Lower lobe of right lung (tissue), 2 donors: ENCODE measurements around the gene SERF1B. TPM values are rescaled to one million over a fixed set of nuclear protein-coding genes. Genes with fewer than 3 reads are reported as not detected.
"Not testable (repeated sequence)": the region's sequence is repeated elsewhere in the genome, so short reads cannot be mapped to it uniquely, and the experiment has no call there.

Experiments used
- ATAC-seq, 2 donors: fragments of 200-7000 bp; cut with Tn5 transposase; one replicate each; pipeline ENCODE4 v1.9.1; 2020 to 2022; ENCODE audit warnings: mild to moderate bottlenecking in 2 of 2, moderate library complexity in 2 of 2
- DNase-seq: peaks from one replicate; pipeline ENCODE4 v3.0.0-alpha.2; 2020
- H3K27ac ChIP-seq: fragments of 200-600 bp; one replicate; pipeline ENCODE4 v1.8.0; 2022
- H3K27me3 ChIP-seq: fragments of 200-600 bp; one replicate; pipeline ENCODE4 v1.8.0; 2022; ENCODE audit warnings: low read depth
- H3K36me3 ChIP-seq: fragments of 200-600 bp; one replicate; pipeline ENCODE4 v1.8.0; 2022; ENCODE audit warnings: mild to moderate bottlenecking
- H3K4me1 ChIP-seq: fragments of 200-600 bp; one replicate; pipeline ENCODE4 v1.8.0; 2022
- H3K4me3 ChIP-seq: fragments of 200-600 bp; one replicate; pipeline ENCODE4 v1.8.0; 2022; ENCODE audit warnings: mild to moderate bottlenecking
- H3K9me3 ChIP-seq: fragments of 200-600 bp; one replicate; pipeline ENCODE4 v1.8.0; 2022
- intact Hi-C: fragments of 100-400 bp; cut with DNase I; formaldehyde crosslinking; loops from one replicate; pipeline ENCODE4 v1.11.0; 2022
- long read RNA-seq: library from polyadenylated mRNA; unstranded; transcript quantifications from one replicate; pipeline ENCODE4 v2.0.0, GENCODE V29; 2021
- total RNA-seq: library from RNA; stranded (reverse); fragmentation: NEBNext Ultra II Directional; extraction: Animal tissue kit (Norgen Biotek cat#: 25700); gene quantifications from one replicate; pipeline ENCODE4 v1.2.1, GENCODE V29; 2021
- donor health status: DM: no; HTN: yes; CAD: no; lungs with severe emphysema.

The SERF1B gene
- total RNA-seq = 28.7 TPM
- long read RNA-seq, transcript SERF1B-202 (3 exons, 703 nt) = major isoform, 9 of 16 reads
- long read RNA-seq, partial matches to known transcripts = 0 of 16 reads
- long read RNA-seq, other reads (novel, unspliced or antisense) = 2 of 16 reads

DNA sequence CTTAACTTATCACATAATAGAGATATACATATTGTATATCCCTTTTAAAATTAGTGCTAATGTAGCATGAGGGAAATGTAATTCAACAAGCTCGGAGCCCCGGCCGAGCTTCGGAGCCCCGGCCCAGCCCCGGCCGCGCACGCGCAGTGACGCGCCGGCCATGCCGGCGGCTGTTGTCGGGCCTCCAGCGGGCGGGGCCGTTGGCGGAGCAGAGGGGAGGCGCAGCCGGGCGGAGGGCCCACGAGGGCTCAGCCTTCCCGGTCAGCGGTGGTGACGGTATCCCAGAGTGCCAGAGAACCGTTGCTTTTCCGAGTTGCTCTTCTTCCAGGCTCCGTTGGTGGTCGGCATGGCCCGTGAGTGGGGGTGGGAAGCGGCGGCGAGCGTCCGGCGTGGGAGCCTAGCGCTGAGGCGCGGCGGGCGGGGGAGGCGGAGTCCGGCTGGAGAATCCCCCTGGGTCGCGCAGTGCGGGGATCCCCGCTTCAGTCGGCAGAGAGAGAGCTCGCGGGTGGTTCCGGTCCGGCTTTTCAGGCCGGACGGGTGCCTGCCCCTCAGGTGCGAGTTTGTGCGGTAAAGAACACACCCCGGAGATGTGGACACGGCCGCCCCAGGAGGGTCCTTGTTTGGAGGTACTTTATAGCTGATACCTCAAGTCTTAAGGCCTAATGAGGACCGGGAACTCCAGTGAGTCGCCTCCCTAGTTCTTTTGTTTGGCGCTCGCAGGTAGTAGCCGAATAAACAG is at the start of gene SERF1B:
TSS of gene SERF1B (plus strand) at position 146 of the 739 bp plus-strand sequence. CDS start at position 347, 201 bp downstream.
- H3K27me3 ChIP-seq, H3K4me3 ChIP-seq, H3K27ac ChIP-seq, H3K9me3 ChIP-seq, H3K36me3 ChIP-seq, H3K4me1 ChIP-seq, DNase-seq, intact Hi-C loops: not testable (repeated sequence)
- peak; percentile 98 to 99 for ATAC-seq

DNA sequence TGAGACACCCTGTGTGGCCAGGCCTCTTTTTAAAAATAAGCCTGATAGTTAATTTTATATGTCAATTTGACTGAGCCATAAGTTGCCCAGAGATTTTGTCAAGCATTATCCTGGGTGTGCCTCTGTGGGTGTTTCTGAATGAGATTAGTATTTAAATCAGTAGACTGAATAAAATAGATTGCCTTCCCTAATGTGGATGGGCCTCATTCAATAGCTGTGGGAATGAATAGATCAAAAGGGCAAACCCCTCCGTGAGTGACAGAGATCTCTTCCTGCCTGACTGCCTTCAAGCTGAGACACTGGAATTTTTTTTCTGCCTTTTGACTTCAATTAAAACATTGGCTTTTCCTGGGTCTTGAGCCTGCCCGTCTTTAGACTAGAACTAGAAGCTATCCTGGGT is 33.3 kb upstream of the SERF1B start:
- H3K4me1 ChIP-seq, DNase-seq, H3K4me3 ChIP-seq, intact Hi-C loops, ATAC-seq, H3K27me3 ChIP-seq, H3K9me3 ChIP-seq, H3K27ac ChIP-seq, H3K36me3 ChIP-seq: not testable (repeated sequence)

DNA sequence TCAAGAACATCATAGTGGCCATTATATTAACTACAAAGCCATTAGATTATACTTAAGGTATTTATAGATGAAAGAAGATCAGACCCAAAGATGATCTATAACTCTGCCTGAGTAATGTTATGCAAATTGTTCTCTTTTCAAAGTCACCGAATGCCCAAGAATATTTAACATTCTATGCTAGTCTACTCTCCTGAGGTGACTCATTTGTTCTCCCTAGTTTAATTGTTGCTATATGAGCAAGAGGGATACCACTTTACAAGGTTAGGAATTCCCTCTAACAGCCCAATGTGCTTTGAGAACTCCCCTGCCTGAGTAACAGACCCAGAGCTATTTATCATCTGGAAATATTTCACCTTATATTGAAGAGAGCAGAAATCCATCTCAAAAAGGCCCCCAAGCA is 29.5 kb upstream of the SERF1B start:
- H3K9me3 ChIP-seq, H3K4me3 ChIP-seq, ATAC-seq, DNase-seq, H3K36me3 ChIP-seq, H3K4me1 ChIP-seq, H3K27me3 ChIP-seq, intact Hi-C loops, H3K27ac ChIP-seq: not testable (repeated sequence)

DNA sequence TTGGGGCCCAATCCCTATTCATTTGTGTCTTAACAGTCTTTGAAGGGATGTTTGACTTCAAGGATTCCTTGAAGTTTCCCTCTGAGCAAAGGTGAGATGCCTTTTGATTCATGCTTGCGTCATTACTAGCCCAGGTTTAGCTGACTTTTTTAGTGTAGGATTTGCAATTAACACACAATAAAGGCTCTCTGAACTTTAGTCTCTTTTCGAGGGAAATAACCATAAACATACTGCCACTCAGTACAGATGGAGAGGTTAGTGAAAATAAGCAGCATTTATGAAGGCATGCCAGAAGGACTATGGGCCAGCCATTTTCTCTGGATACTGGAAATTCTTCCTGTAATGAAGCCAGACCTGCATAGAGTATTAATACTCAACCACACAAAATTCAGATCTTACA is 4.4 kb upstream of the SERF1B start:
- ATAC-seq, H3K9me3 ChIP-seq, intact Hi-C loops, H3K27ac ChIP-seq, H3K27me3 ChIP-seq, H3K4me1 ChIP-seq, DNase-seq, H3K36me3 ChIP-seq, H3K4me3 ChIP-seq: not testable (repeated sequence)

DNA sequence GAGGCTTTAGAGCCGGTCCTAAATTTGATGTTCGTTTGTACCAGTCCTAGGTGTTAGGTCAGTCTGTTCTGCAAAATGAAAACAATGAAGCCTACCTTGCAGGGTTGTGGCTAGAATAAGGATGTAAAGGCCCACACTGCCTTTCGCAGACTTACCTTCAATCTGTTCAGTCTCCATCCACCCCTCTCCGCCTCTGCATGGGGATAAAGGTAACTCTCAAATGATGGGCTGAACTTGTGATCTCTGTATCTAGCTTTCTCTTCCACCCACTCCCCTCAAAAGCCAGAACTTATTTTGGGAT is 744 bp downstream of the SERF1B start:
- H3K27ac ChIP-seq, H3K36me3 ChIP-seq, H3K4me1 ChIP-seq, H3K9me3 ChIP-seq, H3K4me3 ChIP-seq, intact Hi-C loops, DNase-seq, H3K27me3 ChIP-seq: not testable (repeated sequence)
- ATAC-seq = peak; percentile 31 to 52

DNA sequence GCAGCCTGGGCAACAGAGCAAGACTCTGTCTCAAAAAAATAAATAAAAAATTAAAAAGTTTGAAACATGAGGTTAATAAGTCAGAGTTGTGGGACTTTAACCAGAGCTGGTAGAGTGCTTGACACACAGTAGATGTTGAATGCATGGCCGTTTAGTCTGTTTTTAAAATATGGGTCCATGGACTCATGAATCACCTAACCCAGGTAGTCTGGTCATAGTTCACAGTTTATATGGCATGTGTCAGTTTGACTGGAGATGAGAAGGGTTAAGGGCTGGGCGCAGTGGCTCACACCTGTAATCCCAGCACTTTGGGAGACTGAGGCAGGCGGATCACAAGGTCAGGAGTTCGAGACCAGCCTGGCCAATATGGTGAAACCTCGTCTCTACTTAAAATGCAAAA is 6.2 kb downstream of the SERF1B start:
- H3K9me3 ChIP-seq, H3K27me3 ChIP-seq, H3K4me1 ChIP-seq, H3K4me3 ChIP-seq, DNase-seq, H3K36me3 ChIP-seq, H3K27ac ChIP-seq, ATAC-seq, intact Hi-C loops: not testable (repeated sequence)

DNA sequence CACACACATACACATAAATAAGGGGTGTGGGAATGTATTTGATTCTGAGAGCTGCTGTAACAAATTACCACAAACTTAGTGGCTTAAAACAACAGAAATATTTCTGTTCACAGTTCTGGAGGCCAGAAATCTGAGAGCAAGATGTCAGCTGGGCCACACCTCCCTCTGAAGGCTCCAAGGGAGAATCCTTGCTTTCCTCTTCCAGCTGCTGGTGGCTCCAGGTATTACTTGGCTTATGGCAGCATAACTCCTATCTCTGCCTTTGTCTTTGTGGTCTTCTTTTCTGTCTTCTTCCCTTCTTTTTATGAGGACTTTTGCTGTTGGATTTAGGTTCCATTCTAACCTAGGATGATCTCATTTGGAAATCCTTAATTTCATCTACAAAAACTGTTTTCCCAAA is 16.4 kb downstream of the SERF1B start:
- intact Hi-C loops, H3K9me3 ChIP-seq, ATAC-seq, H3K4me3 ChIP-seq, H3K4me1 ChIP-seq, H3K27me3 ChIP-seq, H3K27ac ChIP-seq, H3K36me3 ChIP-seq, DNase-seq: not testable (repeated sequence)

DNA sequence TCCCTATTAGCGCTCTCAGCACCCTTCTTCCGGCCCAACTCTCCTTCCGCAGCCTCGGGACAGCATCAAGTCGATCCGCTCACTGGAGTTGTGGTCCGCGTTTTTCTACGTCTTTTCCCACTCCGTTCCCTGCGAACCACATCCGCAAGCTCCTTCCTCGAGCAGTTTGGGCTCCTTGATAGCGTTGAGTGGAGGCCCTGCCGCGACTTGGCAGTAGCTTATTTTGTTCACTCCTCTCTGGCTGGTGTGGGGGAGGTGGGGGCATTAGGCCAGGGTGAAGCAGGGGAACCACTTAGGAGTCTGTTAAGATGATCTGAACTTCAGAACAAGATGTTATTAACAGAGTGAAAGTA is 24.7 kb downstream of the SERF1B start:
- H3K36me3 ChIP-seq, H3K4me1 ChIP-seq, intact Hi-C loops, H3K9me3 ChIP-seq, H3K27me3 ChIP-seq, H3K27ac ChIP-seq, H3K4me3 ChIP-seq, DNase-seq: not testable (repeated sequence)
- ATAC-seq = peak; percentile 54 to 57

DNA sequence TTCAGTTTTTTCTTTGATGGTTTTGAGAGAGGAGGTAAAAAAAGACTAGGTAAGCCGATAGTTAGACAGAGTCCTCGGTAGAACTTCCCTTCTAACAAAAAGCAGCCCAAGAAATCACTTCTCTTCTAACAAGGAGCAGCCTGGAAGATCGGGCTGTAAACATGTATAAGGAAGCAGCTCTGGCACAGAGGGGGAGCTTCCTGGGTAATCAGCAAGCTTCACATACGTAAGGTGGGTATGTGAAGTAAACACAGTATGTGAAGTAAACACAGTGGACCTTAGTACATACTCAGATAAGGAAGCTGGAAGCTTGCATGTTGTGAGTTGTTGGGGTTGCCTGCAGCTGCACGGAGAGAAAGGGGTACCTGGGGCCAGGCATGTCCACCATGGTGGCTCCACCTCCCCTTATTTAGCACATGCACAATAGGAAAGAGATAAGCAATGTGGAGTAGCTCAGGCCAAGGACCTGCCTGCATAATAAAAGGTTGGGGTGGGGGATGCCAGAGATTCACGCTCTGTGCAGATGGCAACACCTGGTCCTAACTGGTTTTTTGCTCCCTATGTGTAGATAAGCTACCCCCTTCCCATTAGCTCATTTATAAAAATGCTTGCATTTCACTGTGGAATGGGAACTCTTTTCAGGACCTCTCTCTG is 31.4 kb downstream of the SERF1B start:
- not testable (repeated sequence) for H3K27me3 ChIP-seq, H3K27ac ChIP-seq

GRCh38 chr5:70057140-70057539 is 32.1 kb downstream of the SERF1B start:
- H3K27ac ChIP-seq, H3K9me3 ChIP-seq, H3K36me3 ChIP-seq, ATAC-seq, H3K4me3 ChIP-seq, H3K27me3 ChIP-seq, intact Hi-C loops, H3K4me1 ChIP-seq, DNase-seq: not testable (repeated sequence)

More for the DNA sequence above, 31.4 kb downstream of the SERF1B start:
- H3K4me1 ChIP-seq, H3K4me3 ChIP-seq, ATAC-seq, DNase-seq, H3K9me3 ChIP-seq, H3K36me3 ChIP-seq, intact Hi-C loops: not testable (repeated sequence)

- H3K27ac ChIP-seq, intact Hi-C loops, H3K9me3 ChIP-seq, H3K4me1 ChIP-seq, H3K36me3 ChIP-seq, H3K4me3 ChIP-seq, H3K27me3 ChIP-seq, ATAC-seq: not testable (repeated sequence)
- DNase-seq = peak; percentile 30
Observed at GRCh38 chr5:70077632-70078031, 52.6 kb downstream of the SERF1B start.

DNA sequence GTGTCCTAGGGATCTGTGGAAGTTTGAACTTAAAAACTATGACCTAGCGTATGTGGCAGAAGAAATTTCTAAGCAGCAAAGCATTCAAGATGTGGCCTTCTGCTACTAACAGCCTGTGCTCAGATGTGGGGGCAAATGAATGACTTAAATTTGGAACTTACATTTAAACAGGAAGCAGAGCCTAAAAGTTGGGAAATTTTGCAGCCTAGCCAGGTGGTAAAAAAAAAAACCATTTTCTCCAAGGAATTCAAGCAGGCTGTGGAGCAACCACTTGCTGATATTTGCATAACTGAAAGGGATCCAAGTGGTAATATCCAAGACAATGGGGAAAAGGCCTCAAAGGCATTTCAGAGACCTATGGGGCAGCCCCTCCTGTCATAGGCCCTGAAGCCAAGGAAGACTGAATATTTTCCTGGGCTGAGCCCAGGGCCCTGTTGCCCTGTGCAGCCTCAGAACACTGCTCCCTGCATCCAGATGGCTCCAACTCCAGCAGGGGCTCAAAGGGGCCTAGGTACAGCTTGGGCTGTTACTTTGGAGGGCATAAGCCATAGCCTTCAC is 63.9 kb downstream of the SERF1B start:
- intact Hi-C loops, H3K9me3 ChIP-seq, H3K4me1 ChIP-seq, H3K27ac ChIP-seq, H3K27me3 ChIP-seq, H3K4me3 ChIP-seq, DNase-seq, ATAC-seq, H3K36me3 ChIP-seq: not testable (repeated sequence)

- H3K27ac ChIP-seq, H3K36me3 ChIP-seq, H3K27me3 ChIP-seq, H3K9me3 ChIP-seq, H3K4me1 ChIP-seq, H3K4me3 ChIP-seq, ATAC-seq, DNase-seq, intact Hi-C loops: not testable (repeated sequence)
Observed at GRCh38 chr5:70091776-70092175, 66.7 kb downstream of the SERF1B start.
